ENCODE results near the gene PLXNA2.

GRCh38 chr1:208231881-208232661 is 12.1 kb downstream of the PLXNA2 start:
- TF ChIP-seq, protein P1, sequence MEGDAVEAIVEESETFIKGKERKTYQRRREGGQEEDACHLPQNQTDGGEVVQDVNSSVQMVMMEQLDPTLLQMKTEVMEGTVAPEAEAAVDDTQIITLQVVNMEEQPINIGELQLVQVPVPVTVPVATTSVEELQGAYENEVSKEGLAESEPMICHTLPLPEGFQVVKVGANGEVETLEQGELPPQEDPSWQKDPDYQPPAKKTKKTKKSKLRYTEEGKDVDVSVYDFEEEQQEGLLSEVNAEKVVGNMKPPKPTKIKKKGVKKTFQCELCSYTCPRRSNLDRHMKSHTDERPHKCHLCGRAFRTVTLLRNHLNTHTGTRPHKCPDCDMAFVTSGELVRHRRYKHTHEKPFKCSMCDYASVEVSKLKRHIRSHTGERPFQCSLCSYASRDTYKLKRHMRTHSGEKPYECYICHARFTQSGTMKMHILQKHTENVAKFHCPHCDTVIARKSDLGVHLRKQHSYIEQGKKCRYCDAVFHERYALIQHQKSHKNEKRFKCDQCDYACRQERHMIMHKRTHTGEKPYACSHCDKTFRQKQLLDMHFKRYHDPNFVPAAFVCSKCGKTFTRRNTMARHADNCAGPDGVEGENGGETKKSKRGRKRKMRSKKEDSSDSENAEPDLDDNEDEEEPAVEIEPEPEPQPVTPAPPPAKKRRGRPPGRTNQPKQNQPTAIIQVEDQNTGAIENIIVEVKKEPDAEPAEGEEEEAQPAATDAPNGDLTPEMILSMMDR (IDR thresholded peaks at IDR 0.05 in 2 of 3, conservative IDR thresholded peaks at IDR 0.05 in 1 of 3; ENCODE audit: borderline replicate concordance in 1 of 3, insufficient read depth in 1 of 3, low read depth in 2 of 3, low read length in 2 of 3) = no peak
- TF ChIP-seq POLR2AphosphoS5 (IDR thresholded peaks at IDR 0.05; ENCODE audit: low read depth, low read length) = no peak
- TF ChIP-seq EZH2phosphoT487 (IDR thresholded peaks at IDR 0.05; ENCODE audit: borderline replicate concordance) = no peak
- no peak for TF ChIP-seq CEBPB (IDR thresholded peaks at IDR 0.05; ENCODE audit: low read depth)
- TF ChIP-seq FOSL1 (IDR thresholded peaks at IDR 0.05; ENCODE audit: low read depth) = no peak
- no peak for TF ChIP-seq ZNF274 (IDR thresholded peaks at IDR 0.05; ENCODE audit: low read depth, low read length)
- no peak for TF ChIP-seq ZBTB33 (IDR thresholded peaks at IDR 0.05; ENCODE audit: extremely low read depth, insufficient replicate concordance, low read length)
- no peak for TF ChIP-seq POLR2A (IDR thresholded peaks at IDR 0.05; ENCODE audit: borderline replicate concordance, extremely low read depth, insufficient read depth, insufficient read length)
- TF ChIP-seq, protein P2, sequence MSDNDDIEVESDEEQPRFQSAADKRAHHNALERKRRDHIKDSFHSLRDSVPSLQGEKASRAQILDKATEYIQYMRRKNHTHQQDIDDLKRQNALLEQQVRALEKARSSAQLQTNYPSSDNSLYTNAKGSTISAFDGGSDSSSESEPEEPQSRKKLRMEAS (IDR thresholded peaks at IDR 0.05) = no peak

All from HCT116 (cell line).